Epithelial cell of esophagus (primary cell): ENCODE results near the gene NXN.
"Not testable (repeated sequence)": the region's sequence is repeated elsewhere in the genome, so short reads cannot be mapped to it uniquely, and the experiment has no call there.

Experiments used
- DNase-seq: peaks from one replicate; pipeline ENCODE4 v3.0.0; 2010; ENCODE audit warnings: low read depth
- H3K4me3 ChIP-seq: 2 replicates; pipeline ENCODE4 v1.5.1; 2011; ENCODE audit warnings: mild to moderate bottlenecking, low read length, control low read depth
- CTCF ChIP-seq: IDR thresholded peaks from 2 replicates; pipeline ENCODE4 v1.5.1; 2011; ENCODE audit warnings: low read depth, mild to moderate bottlenecking, low read length, control low read depth, inconsistent platforms; ENCODE audit not compliant: insufficient read depth; ENCODE audit errors: missing control alignments

NXN gene

DNA sequence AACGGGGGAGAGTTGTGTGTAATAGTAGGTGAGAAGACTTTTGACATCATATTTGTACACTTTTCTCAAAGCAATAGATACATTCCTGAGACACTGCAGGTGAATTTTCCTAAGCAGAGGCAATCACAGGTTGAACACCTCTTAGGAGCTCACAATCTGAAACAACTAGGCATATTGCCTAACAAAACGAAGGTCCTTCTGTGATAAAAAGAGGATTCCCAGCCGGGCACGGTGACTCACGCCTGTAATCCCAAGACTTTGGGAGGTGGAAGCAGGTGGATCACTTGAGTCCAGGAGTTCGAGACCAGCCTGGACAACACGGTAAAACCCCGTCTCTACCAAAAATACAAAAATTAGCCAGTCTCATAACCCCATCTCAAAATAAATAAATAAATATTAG is 17.4 kb downstream of the NXN start:
- H3K4me3 ChIP-seq = no peak overlapping the region
- DNase-seq = no peak
- no peak for TF ChIP-seq CTCF

DNA sequence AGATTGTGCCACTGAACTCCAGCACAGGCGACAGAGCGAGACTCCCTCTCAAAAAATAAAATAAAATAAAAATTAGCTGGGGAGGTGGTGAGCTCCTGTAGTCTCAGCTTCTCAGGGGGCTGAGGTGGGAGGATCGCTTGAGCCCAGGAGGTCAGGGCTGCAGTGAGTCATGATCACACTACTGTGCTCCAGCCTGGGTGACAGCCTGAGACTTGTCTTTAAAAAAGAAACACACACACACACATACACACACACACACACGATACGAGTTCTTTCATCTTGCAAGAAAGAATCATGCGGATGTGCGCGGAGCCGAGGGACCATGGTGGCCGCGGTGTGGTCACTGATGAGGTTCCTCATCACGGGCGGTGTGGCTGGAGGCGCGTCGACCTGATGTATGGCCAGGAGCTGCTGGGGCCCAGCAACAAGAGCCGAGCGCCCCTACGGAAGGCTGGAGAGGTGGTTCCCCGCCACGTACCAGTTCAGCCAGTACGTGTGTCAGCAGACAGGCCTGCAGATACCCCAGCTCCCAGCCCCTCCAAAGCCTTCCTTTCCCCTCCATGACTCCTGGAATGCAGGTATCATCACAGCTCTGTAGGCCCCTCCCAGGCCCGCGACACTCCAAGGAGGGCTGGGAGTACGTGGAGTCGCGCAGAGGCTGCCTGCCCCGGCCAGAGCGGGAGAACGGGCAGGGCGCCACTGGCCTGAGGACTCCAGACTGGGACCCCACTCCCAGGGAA is 20.7 kb downstream of the NXN start:
- no peak overlapping the region for H3K4me3 ChIP-seq
- DNase-seq = no peak
- no peak for TF ChIP-seq CTCF

DNA sequence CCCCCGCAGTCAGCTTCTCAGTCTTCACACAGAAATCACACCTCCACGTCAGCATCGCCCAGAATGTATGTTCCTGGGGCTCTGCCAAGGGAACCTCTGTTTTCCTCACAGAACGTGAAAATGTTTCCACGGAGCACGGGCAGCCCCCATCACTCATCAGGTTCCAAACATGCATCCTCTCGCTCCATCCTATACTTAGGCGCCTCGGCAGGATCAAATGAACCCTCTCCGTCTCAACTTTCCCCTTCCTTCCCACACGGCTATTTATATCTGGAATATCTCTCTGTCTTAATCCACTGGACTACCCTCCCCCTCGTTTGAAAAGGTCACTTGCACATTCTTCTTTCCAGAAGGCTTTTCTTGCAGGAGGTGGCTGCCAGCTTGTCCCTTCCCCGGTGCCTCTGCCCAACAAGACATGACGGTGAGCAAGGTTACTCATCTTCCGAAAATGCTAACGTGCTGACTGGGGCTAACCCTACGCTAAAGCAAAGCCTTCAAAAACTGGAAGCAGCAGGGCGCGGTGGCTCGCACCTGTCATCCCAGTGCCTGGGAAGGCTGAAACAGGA is 21.6 kb downstream of the NXN start:
- H3K4me3 ChIP-seq = no peak overlapping the region
- no peak for DNase-seq
- no peak for TF ChIP-seq CTCF

DNA sequence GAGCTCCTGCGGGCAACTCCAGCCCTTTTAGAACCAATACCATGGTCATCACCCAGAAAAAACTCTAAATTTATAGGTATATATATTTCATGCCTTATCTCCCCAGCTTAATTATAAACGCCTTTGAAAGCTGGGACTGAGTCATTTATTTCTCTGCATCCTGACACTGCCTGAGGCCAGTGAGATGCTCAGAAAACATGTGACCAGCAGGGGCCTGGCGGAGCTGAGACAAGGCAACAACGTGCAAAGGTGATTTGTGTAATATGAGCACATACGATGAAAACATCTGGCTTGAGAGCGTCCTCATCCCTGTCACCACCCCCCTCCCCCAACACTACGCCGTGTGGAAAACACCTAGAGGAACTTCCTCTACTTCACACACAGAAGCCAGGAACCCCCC is 22.7 kb downstream of the NXN start:
- H3K4me3 ChIP-seq = no peak overlapping the region
- DNase-seq = peak; percentile 96
- no peak for TF ChIP-seq CTCF

- no peak overlapping the region for H3K4me3 ChIP-seq
- DNase-seq = no peak
- TF ChIP-seq CTCF = no peak
Measured at GRCh38 chr17:954431-955164, 25.0 kb downstream of the NXN start.

GRCh38 chr17:953767-954166 is 25.8 kb downstream of the NXN start:
- DNase-seq = no peak
- TF ChIP-seq CTCF = no peak
- no peak overlapping the region for H3K4me3 ChIP-seq

DNA sequence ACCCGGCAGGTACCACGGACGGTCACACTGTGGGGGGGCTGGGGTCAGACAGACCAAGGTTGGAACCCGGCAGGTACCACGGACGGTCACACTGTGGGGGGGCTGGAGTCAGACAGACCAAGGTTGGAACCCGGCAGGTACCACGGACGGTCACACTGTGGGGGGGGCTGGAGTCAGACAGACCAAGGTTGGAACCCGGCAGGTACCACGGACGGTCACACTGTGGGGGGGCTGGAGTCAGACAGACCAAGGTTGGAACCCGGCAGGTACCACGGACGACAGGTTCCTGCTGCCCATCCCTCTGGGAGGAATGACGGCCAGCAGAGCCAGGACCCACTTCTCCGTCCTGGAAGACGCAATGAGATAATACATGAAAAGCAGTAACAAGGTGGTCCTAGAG is 27.0 kb downstream of the NXN start:
- DNase-seq, H3K4me3 ChIP-seq: not testable (repeated sequence)
